Mesothelial cell of epicardium (in vitro differentiated cells): ENCODE data around the gene PRPF31. TPM values are rescaled to one million over a fixed set of nuclear protein-coding genes. Genes with fewer than 3 reads are reported as not detected.

Experiments
- DNase-seq, 2 experiments: peaks; one replicate each; pipeline ENCODE4 v3.0.0; 2021; ENCODE audit warnings: low spot score in 2 of 2; ENCODE audit not compliant: unreplicated experiment in 2 of 2
- H3K27ac Mint-ChIP-seq: 2 replicates; pipeline ENCODE4 v1.8.0; 2021; ENCODE audit warnings: mixed read lengths
- H3K27me3 Mint-ChIP-seq: 2 replicates; pipeline ENCODE4 v1.8.0; 2021; ENCODE audit warnings: low read depth, mixed read lengths
- H3K36me3 Mint-ChIP-seq: 2 replicates; pipeline ENCODE4 v1.8.0; 2021; ENCODE audit warnings: mixed read lengths
- H3K4me1 Mint-ChIP-seq: 2 replicates; pipeline ENCODE4 v1.8.0; 2021; ENCODE audit warnings: mixed read lengths
- H3K4me3 Mint-ChIP-seq: 2 replicates; pipeline ENCODE4 v1.8.0; 2021; ENCODE audit warnings: mild to moderate bottlenecking, moderate library complexity, mixed read lengths
- H3K9me3 Mint-ChIP-seq: 2 replicates; pipeline ENCODE4 v1.8.0; 2021; ENCODE audit warnings: mixed read lengths
- CTCF ChIP-seq: fragments of 200-600 bp; sonication (generic); IDR thresholded peaks from one replicate; pipeline ENCODE4 v1.5.0; 2021; ENCODE audit warnings: antibody characterized with exemption; ENCODE audit not compliant: unreplicated experiment
- total RNA-seq: library from RNA; stranded (reverse); gene quantifications from 3 replicates; pipeline ENCODE4 v1.2.1, GENCODE V29; 2021

The PRPF31 gene
- total RNA-seq, 1 donor from 2014 or later = 80.6 TPM

GRCh38 chr19:54158812-54159351 is 43.3 kb downstream of the PRPF31 start:
- no peak for DNase-seq
- Mint-ChIP-seq H3K4me3 (peak overlapping the region; percentile 99), H3K9me3 (no peaks in the 10 kb centered on the region), H3K36me3 (peaks cover 16% of the 10 kb centered on the region), H3K4me1 (peaks cover 32% of the 10 kb centered on the region), H3K27me3 (peaks cover 5% of the 10 kb centered on the region), H3K27ac (peak overlapping the region; percentile 99)
- no peak for TF ChIP-seq CTCF

GRCh38 chr19:54159352-54160181 is 44.0 kb downstream of the PRPF31 start, which contains the start of gene LENG1:
TSS of gene LENG1 (minus strand) at chr19:54159721. CDS start at chr19:54159695, 26 bp downstream.
- peak; percentile 97 to 98 for DNase-seq
- H3K27ac Mint-ChIP-seq = peak within 1 kb of the TSS; percentile 99
- H3K36me3 Mint-ChIP-seq = peaks cover 11% of the 10 kb centered on the region
- peak within 1 kb of the TSS; percentile 99 for H3K4me3 Mint-ChIP-seq
- peaks cover 36% of the 10 kb centered on the region for H3K4me1 Mint-ChIP-seq
- H3K27me3 Mint-ChIP-seq = peaks cover 9% of the 10 kb centered on the region
- peak; percentile 28 for TF ChIP-seq CTCF
- H3K9me3 Mint-ChIP-seq = no peaks in the 10 kb centered on the region

- Mint-ChIP-seq H3K36me3 (peaks cover 6% of the 10 kb centered on the region), H3K4me1 (peaks cover 37% of the 10 kb centered on the region), H3K27ac (peak overlapping the region; percentile 99), H3K27me3 (peaks cover 9% of the 10 kb centered on the region), H3K9me3 (no peaks in the 10 kb centered on the region), H3K4me3 (peak overlapping the region; percentile 99)
- DNase-seq = no peak
- TF ChIP-seq CTCF = no peak
These were observed 44.7 kb downstream of the PRPF31 start for GRCh38 chr19:54160182-54160811.

GRCh38 chr19:54160854-54161253 is 45.3 kb downstream of the PRPF31 start:
- TF ChIP-seq CTCF = no peak
- H3K4me3 Mint-ChIP-seq = peak overlapping the region; percentile 99
- no peak for DNase-seq
- peaks cover 37% of the 10 kb centered on the region for H3K4me1 Mint-ChIP-seq
- no peaks in the 10 kb centered on the region for H3K9me3 Mint-ChIP-seq
- H3K27ac Mint-ChIP-seq = peak overlapping the region; percentile 99
- H3K27me3 Mint-ChIP-seq = peaks cover 9% of the 10 kb centered on the region
- peaks cover 6% of the 10 kb centered on the region for H3K36me3 Mint-ChIP-seq

GRCh38 chr19:54162241-54162805 is 46.8 kb downstream of the PRPF31 start:
- H3K36me3 Mint-ChIP-seq = peaks cover 2% of the 10 kb centered on the region
- H3K4me1 Mint-ChIP-seq = peaks cover 37% of the 10 kb centered on the region
- peak overlapping the region; percentile 76 for H3K4me3 Mint-ChIP-seq
- peaks cover 9% of the 10 kb centered on the region for H3K27me3 Mint-ChIP-seq
- DNase-seq = peak; percentile 65 to 72
- TF ChIP-seq CTCF = no peak
- H3K27ac Mint-ChIP-seq = peak overlapping the region; percentile 82
- no peaks in the 10 kb centered on the region for H3K9me3 Mint-ChIP-seq
